Dermis microvascular lymphatic vessel endothelial cell (primary cell): ENCODE results near the gene TTC16. TPM values are rescaled to one million over a fixed set of nuclear protein-coding genes. Genes with fewer than 3 reads are reported as not detected.
A peak's percentile ranks its signal among the peaks of the same experiment; 100 is the strongest.

Source experiments
- DNase-seq, 2 donors: peaks; one replicate each; pipeline versions ENCODE4 v3.0.0 to v3.0.0-alpha.2; 2010; ENCODE audit warnings: low read depth in 2 of 2
- total RNA-seq: library from RNA; depleted of rRNA; stranded (reverse); fragments of >200 nt; gene quantifications from 2 replicates; pipeline ENCODE4 v1.2.1, GENCODE V29; 2014

The TTC16 gene
- total RNA-seq, 1 donor from 2014 or later, result not detected

DNA sequence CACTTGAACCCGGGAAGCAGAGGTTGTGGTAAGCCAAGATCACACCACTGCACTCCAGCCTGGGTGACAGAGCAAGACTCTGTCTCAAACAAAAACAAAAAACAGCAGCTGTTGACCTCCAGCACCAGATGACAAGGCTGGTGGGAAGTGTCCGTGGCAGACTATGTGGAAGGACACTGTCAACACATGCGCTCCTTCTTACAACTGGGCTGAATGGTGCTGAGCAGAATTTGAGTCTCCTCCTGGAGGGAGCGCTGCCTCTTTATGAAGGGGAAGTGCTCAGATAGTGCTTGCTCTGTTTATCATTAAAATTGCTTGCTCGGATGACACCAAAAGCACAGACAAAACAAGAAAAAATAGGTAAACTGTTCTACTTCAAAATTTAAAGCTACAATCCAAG is 18.3 kb upstream of the TTC16 start:
- DNase-seq, result no peak

DNA sequence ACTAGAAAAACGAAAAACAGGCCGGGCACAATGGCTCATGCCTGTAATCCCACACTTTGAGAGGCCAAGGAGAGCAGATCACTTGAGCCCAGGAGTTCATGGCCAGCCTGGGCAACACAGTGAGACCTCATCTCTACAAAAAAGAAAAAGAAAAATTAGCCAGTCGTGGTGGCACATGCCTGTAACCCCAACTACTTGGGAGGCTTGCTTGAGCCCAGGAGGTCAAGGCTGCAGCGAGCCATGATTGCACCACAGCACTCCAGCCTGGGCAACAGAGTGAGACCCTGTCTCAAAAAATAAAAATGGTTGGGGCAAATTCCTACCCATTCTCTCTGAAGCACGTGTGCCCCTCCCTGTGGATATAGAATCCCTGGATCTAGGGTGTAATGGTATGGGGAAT is 17.5 kb upstream of the TTC16 start:
- no peak for DNase-seq

DNA sequence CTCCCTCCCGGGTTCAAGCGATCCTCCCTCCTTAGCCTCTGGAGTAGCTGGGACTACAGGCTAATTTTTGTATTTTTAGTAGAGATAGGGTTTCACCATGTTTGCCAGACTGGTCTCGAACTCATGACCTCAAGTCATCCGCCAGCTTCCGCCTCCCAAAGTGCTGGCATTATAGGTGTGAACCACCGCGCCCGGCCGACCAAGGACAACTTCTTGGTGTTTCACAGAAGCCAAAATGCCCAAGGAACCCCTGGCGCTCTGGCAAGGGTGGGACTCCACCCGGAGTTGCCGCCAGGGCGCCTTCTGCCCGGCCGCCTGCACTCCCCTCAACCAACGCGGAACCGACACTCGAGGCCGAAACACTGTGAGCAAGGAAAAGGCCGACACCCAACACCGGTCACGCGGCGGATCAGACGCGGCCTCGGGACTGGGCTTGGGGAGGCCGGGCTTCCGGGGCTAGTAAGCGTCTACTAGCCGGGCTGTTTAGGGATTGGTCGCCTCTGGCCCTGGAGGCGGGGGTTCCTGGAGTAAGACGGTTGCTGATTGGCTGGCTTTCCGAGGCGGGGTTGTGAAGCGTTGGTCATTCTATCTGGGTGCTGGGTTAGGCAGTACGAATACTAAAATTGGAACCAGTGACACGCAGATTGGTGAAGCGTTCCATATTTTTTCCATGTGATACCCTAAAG is 16.8 kb upstream of the TTC16 start:
- DNase-seq, result peak; percentile 93 to 97

DNA sequence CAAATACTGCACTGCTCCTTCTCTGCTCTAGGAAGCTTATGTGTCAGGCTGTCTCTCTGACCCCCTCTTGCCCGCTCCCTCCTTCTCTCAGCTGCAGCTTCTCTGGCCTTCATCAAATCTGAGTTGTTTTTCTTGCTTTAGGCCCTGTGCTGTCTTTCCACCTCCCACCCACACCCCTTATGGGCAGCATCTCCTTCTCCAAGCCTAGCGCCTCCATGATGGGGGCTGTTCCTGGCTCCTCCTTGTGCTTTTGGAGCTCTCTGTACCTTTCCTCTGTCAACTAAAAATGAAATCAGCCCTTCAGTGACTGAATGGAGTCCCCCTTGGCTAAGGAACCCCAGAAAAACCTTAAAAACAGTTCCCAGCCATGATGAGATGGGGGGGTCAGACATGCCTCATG is 15.7 kb upstream of the TTC16 start:
- no peak for DNase-seq

DNA sequence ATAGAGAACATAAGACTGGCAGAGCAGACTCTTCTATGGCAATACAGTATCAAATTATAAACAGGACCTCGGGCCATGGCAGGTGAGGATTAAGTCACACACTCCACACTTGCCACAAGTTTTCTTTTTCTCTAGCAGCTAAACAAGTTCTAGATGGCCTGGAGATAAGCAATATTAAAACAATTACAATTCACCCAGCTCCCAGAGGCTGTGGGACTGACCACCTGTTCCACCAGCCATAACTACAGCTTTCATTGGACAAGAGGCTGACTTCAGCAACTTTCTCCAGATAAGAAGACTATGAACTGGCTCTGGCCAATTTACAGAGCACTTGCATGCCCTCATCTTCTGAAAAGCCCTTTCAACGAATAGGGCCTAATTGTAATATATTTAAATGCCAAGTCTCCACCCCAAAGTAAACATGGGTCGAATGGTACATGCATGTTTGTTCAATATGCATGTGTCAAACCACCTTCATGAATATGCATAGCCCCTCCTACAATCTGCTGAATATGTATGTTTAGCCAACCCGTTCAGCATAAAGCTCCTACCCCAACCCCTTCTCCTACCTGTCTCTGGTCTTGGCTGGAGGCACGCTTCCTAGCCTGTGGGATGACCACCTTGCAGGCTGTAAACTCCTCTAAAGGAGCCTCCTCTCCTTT is 15.2 kb upstream of the TTC16 start:
- no peak for DNase-seq

DNA sequence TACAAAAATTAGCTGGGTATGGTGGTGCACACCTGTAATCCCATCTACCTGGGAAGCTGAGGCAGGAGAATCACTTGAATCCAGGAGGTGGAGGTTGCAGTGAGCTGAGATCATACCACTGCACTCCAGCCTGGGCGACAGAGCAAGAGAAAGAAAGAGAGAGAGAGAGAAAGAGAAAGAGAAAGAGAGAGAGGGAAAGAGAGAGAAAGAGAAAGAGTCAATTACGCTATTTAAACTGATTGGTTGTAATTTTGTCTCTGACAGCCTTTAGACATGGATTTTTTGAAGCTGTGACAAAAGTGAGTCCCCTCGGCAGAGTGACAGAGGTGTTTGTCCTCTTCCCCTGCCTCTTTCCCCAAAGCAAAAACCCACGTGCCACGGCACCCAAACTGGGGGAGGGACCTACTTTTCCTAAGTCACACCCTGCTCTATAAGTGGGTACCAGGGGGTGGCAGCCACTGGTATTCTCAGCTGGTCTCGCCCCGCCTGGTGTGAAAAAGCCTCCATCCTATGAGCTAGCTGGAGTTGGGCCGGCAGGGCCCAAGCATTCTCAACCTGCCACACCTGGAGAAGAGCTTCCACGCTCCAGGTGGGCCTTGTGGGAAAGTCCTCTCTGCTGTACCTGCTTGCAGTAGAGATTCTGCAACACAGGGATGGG is 12.5 kb upstream of the TTC16 start:
- no peak for DNase-seq

DNA sequence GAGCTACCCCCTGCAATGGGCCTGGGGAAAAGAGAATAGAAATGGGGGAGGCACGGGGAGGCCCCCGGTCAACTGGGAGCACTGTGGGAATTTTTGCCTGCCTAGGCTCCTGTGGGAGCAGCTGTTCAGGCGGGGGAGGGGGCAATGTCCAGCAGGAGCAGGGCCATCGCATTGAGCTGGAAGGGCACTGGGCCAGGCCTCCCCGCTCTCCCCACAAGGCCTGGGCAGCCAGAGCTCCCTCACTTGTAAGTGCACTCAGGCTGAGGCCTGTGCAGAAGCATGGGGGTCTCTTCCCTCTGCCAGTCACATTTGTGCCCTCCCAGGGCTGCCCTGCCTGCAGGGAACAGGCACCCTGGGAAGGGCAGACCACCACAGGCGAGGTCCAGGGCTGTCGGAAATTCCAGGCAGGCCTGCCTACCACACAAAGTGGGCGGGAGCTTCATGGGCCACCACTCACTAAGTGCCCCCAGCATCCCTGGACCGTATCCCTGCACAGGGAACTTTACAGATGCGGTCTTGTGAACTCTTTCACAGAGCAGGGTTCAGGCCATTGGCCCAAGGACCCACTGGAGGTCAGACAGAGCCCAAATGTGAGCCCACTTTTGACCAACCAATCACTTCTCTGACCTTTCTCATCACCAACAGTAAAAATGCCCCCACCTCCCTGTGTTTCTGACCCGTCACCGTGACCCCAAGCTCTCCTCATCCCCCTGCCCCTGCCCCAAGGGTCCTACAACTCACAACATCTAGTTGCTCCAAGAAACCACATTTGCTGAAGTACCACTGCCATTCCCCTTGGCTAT is 10.1 kb upstream of the TTC16 start:
- DNase-seq, result no peak

DNA sequence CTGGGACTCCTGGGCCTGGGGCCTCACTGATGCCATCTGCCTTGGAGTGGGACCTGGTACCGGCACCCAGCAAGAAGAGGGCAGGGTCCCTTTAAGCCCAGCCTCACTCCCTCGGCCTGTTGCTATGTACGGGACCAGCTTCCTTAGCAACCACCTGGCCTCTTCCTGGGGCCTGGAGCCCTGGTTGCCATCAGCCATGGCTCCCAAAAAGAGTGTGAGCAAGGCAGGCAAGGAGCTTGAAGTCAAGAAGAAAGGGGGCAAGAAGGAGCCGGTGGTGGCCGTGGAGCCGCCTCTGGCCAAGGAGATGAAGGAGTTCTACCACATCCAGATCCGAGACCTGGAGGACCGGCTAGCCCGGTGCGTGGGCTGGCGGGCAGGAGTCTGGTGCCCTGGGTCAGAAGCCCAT is 9.0 kb upstream of the TTC16 start, which contains the start of gene CFAP157:
TSS of gene CFAP157 (plus strand) at position 153 of the 406 bp plus-strand sequence. CDS start at position 197, 44 bp downstream.
- DNase-seq, result peak; percentile 10

DNA sequence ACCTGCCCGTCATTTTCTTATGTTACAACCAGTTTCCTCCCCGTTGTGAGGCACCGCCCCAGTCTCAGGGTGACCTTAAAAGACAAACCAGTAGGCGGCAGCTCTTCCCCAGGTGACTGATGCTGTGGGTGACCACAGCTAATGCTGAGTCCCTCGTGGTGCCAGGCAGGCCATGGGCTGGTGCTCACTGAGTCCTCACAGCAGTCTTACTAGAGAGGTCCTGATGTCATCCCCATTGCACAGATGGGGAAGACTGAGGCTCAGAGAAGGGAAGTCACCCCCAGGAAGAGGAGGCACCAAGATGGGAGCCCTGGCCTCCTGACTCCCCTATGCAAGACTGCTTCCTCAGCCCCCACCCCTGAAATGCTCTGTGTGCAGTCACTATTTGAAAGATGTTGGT is 8.1 kb upstream of the TTC16 start:
- DNase-seq, result peak in 1 of 2 donors; percentile 25

DNA sequence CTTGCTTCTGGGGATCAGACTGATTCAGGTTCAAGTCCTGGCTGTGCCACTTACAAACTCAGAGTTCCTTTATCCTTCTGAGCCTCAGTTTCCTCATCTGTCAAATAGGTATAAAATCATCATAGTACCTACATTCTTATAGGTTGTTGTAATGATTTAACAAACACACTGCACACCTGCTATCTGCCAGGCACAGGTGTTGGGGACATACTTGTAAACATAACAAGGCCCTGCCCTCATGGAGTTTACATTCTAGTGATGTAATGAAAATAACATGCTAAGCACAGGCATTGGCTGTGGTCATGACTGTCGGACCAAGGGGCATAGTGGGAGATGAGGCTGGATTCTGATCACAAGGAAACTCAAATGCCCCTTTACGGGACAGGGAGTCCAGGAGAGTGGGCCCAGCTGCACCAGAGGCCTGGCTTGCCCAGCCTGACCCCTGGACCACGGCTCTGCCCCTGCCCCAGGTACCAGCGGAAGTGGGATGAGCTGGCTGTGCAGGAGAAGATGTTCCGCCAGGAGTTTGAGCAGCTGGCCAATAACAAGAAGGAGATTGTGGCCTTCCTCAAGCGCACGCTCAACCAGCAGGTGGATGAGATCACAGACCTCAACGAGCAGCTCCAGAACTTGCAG is 6.8 kb upstream of the TTC16 start:
- no peak for DNase-seq

DNA sequence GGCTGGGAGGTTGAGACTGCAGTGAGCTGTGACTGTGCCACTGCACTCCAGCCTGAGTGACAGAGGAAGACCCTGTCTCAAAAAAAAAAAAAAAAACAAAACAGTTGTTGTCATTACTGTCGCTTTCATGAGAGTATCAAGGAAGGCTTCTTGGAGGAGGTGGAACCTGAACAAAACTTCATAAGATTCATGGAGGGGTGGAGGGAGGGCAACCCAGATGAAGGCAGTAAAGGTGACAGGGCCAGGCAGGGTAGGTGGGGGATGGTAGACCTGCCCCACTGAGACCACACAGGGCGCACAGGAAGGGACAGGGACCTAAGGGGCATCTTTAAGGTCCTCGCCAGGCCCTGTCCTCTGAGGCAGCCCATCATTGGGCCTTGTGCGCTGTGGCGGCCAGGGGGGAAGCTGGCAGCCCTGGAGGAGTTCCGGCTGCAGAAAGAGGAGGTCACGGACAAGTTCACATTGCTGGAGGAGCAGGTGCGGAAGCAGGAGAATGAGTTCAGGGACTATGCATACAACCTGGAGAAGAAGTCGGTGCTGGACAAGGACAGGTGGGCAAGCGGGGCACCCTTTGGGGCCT is 5.6 kb upstream of the TTC16 start:
- no peak for DNase-seq

DNA sequence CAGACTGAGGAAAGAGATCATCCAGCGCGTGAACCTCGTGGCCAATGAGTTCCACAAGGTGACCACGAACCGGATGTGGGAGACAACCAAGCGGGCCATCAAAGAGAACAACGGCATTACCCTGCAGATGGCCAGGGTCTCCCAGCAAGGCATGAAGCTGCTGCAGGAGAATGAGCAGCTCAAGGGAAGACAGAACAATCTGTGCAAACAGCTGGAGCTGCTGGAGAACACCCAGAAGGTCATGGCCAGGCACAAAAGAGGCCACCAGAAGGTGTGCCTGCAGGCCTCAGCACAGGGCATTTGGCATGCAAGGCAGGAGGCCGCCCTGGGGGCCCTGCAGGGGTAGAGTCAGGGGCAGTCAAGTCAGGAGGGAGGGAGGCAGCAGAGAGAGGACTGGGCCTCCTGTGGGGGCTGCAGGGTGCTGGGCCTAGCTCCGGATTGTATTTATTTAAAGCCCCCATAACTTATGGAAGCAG is 4.6 kb upstream of the TTC16 start:
- no peak for DNase-seq

DNA sequence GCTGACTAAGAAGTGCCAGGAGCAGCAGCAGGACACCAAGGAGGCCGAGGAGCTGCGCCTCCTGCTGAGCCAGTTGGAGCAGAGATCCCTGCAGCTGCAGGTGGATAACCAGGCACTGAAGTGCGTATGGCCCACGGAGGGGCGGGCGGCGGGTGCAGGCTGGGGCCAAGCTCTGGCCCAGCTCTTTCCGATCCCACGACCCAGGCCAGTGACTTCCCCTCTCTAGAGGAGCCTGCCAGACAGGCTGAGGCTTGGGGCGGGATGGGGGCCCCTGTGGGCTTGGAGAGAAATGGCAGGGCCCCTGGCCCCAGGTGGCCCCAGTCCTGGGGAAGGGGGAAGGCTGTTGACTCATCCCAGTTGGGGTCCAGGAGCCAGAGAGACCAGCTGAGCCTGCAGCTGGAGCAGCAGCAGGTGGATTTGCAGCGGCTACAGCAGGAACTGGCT is 4.0 kb upstream of the TTC16 start:
- no peak for DNase-seq

DNA sequence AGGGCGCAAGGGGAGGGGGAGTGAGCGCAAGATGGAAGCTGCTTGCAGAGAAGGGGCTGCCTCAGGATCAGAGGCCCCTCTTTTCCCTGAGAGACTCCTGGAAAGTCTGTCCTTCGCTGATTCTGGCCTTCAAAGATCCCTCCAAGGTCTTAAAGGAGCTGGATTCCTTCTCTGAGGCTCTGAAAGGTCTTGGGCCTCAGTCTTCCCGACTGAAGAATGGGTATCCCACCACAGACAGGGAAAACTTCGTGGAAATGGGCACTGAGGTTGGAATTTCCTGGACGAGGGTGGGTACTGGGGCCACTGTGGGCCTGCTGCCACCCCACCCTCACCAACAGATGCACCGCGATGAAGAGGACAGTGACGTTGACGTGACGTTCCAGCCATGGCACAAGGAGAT is 3.5 kb upstream of the TTC16 start:
- no peak for DNase-seq

DNA sequence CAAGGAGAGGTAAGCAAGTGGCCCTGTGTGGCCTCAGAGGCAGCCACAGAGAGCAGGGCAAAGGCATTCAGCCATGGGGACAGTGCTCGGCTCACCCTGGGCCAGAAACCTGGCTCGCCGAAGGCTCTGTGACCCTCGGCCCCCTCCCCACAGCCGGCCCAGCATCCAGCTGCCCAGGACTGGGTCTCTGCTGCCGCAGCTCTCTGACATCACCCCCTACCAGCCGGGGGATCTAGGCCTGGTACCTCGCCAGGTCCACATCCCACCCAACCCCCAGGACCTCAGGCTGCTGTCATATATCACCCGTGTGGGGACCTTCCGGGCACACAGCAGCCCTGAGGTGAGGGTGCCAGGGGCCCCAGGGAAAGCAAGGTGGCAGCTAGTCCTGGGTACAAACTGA is 3.0 kb upstream of the TTC16 start:
- no peak for DNase-seq

DNA sequence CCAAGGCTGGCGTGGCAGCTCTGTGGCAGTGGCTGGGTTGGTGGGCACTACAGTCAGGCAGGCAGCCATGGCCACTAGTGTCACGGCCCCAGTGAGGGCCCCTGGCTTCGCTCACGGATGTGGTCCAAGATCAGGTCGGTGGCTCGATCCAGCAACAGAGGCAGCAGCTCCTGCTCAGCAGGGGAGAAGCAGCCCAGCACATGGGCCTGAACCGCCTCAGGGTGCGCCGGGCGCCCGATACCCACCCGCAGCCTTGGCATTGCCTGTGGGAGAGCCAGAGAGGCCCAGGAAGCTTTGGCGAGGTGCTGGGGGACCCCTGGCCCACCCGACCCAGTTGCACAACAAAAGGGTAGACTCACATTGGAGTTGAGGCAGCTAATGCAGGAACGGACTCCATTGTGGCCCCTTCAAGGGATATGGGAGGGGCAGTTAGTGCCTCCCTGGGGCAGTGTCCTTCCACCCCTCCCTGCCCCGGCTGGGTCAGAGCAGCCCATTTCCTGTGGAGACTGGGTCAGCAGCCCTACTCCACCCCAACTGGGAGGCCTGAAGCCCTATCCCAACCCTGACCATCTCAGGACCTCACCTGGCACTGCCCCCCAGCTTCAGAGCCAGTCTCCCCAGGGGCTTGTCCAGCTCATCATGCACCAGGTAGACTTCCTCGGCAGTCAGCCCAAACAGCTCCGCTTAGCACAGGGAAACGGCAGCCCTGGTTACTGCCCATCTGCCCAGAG is 1.7 kb upstream of the TTC16 start:
- no peak for DNase-seq

DNA sequence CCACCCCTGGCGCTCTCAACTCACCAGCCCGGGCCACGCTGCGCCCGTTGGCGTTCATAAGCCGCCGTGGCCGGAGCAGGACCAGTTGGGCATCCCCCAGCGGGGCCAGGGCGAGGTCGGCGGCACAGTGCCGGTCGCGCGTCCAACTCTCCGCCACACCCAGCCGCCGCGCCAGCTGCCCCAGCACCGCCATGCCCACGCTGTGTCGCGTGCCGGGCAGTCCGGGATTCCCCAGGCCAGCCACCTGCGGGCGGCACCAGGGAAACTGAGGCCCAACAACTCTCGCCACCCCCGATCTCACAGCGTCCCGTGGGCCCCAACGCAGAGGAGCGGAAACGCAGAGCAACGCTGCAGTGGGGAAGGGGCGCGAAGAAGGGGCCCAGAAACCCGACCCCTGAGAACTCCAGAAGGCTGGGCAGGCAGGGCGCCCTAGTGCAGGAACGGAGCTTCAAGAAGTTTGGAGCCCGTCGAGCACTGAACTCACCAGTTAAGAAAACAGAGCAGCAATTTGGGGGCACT is 869 bp upstream of the TTC16 start:
- peak in 1 of 2 donors; percentile 25 for DNase-seq

DNA sequence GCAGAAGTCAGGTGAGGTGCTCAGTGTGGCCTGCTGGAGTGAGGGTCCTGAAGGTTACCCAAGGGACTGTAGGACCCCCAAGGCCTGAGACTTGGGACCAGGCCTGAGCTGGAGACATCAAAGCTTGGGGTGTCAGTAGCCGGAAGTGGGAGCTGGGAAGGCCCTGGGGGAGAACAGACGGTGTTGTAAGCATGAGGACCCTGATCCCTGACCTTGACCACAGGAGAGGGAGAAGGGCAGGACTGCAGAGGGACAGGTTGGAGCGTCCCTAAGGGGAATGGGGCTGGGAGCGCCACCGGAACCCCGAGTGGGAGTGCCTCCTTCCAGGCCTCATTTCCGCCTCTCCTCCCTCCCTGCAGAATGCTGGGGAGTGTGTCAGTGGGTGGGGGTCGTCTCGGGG is 533 bp downstream of the TTC16 start:
- no peak for DNase-seq

DNA sequence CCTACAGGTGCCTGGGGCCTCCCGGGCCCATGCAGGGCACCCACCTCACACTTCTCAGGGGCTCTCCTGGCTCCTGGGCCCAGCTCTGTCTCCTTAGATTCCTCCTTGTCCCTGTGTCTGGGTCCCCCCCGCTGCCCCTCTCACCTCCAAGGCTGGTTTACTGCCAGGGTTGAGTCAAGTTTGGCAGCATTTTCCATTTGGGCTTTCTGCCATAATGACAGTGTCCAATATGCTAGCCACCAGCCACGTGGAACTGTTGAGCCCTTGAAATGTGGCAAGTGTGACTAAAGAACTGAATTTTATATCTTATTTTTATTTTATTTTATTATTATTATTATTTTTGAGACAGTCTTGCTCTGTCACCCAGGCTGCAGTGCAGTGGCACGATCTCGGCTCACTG is 1.9 kb downstream of the TTC16 start:
- no peak for DNase-seq
